ENCODE measurements around the gene MLF1. TPM values are rescaled to one million over a fixed set of nuclear protein-coding genes. Genes with fewer than 3 reads are reported as not detected.

MLF1 gene
- total RNA-seq, 1 experiment from 2014 or later, result 53.0 TPM

GRCh38 chr3:158562674-158563073, 8.3 kb upstream of the MLF1 start:
- no peaks in the 10 kb centered on the region for H3K36me3 Mint-ChIP-seq (ENCODE audit: insufficient read depth, unreplicated experiment)
- H3K4me1 Mint-ChIP-seq (ENCODE audit: low read depth, unreplicated experiment), result no peaks in the 10 kb centered on the region
- TF ChIP-seq CTCF (IDR thresholded peaks at IDR 0.05; ENCODE audit: unreplicated experiment), result no peak
- BruUV-seq (replicated peaks), result no TSS peak
- DNase-seq, result no peak
- H3K27me3 Mint-ChIP-seq (ENCODE audit: unreplicated experiment), result no peaks in the 10 kb centered on the region
- intact Hi-C loops (cut with micrococcal nuclease; ENCODE audit: unreplicated experiment), result no loop called here
- H3K9me3 Mint-ChIP-seq (ENCODE audit: low read depth, unreplicated experiment), result peaks cover 4% of the 10 kb centered on the region
- H3K4me3 Mint-ChIP-seq (ENCODE audit: low read depth, unreplicated experiment), result no peak overlapping the region
- CTCF ChIA-PET, result interaction anchor here (0.5 to 1.0 kb wide), 3 partner anchors 67 to 1607 kb away, joined by 3 read pairs; no protein-coding TSS in a partner anchor
- H3K27ac Mint-ChIP-seq (ENCODE audit: unreplicated experiment), result no peak overlapping the region

DNA sequence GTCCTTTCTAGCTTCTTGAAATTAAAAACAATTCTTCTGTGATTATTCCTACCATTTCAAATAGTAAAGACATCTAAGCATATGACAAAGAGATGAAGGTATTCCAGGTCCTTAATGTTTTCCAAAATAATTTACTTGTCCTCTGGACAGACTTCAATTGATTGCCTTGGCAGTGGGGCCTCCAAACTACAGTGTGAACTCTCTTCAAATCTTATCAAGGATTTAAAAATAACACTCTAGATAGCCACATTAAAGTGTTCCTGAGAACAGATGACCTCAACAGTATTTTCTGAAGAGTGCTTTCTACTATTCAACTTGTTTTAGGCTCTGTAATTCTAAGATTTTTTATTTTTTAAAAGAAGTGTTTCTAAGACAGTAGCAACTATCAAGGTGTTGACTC, 7.9 kb upstream of the MLF1 start:
- CTCF ChIA-PET, result interaction anchor here (0.6 to 1.0 kb wide), 2 partner anchors 67 to 895 kb away, joined by 3 read pairs; no protein-coding TSS in a partner anchor
- no peak for TF ChIP-seq CTCF (IDR thresholded peaks at IDR 0.05; ENCODE audit: unreplicated experiment)
- Mint-ChIP-seq H3K27ac (ENCODE audit: unreplicated experiment) (no peak overlapping the region), H3K9me3 (ENCODE audit: low read depth, unreplicated experiment) (peaks cover 4% of the 10 kb centered on the region), H3K4me3 (ENCODE audit: low read depth, unreplicated experiment) (no peak overlapping the region), H3K27me3 (ENCODE audit: unreplicated experiment) (no peaks in the 10 kb centered on the region), H3K36me3 (ENCODE audit: insufficient read depth, unreplicated experiment) (no peaks in the 10 kb centered on the region), H3K4me1 (ENCODE audit: low read depth, unreplicated experiment) (no peaks in the 10 kb centered on the region)
- intact Hi-C loops (cut with micrococcal nuclease; ENCODE audit: unreplicated experiment), result no loop called here
- no TSS peak for BruUV-seq (replicated peaks)
- no peak for DNase-seq

GRCh38 chr3:158565076-158565475, 5.9 kb upstream of the MLF1 start:
- no peaks in the 10 kb centered on the region for H3K27me3 Mint-ChIP-seq (ENCODE audit: unreplicated experiment)
- H3K36me3 Mint-ChIP-seq (ENCODE audit: insufficient read depth, unreplicated experiment), result no peaks in the 10 kb centered on the region
- intact Hi-C loops (cut with micrococcal nuclease; ENCODE audit: unreplicated experiment), result no loop called here
- DNase-seq, result no peak
- no peak overlapping the region for H3K4me3 Mint-ChIP-seq (ENCODE audit: low read depth, unreplicated experiment)
- no peak for TF ChIP-seq CTCF (IDR thresholded peaks at IDR 0.05; ENCODE audit: unreplicated experiment)
- no TSS peak for BruUV-seq (replicated peaks)
- peaks cover 4% of the 10 kb centered on the region for H3K9me3 Mint-ChIP-seq (ENCODE audit: low read depth, unreplicated experiment)
- no peak overlapping the region for H3K27ac Mint-ChIP-seq (ENCODE audit: unreplicated experiment)
- H3K4me1 Mint-ChIP-seq (ENCODE audit: low read depth, unreplicated experiment), result peaks cover 13% of the 10 kb centered on the region
- CTCF ChIA-PET, result no interaction called here

DNA sequence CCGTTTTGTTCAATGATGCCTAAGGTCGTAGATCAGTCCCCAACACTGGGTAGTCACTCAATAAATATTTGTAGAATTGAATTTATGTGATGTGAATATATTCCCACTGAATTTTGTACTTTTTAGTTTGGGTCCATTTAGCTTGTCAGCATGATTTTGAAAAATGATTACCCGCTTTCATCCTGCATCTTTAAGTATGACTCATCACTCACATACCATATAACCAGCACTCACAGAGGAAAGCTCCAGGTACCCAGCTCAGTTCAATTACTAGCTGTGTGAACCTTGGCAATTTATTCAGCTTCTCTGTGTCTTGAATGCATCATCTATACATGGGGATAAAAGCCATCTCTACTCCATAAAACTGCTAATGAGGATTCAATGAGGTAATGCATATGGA, 2.2 kb upstream of the MLF1 start:
- Mint-ChIP-seq H3K27ac (ENCODE audit: unreplicated experiment) (peak overlapping the region; percentile 93), H3K4me1 (ENCODE audit: low read depth, unreplicated experiment) (peaks cover 13% of the 10 kb centered on the region), H3K36me3 (ENCODE audit: insufficient read depth, unreplicated experiment) (peaks cover 26% of the 10 kb centered on the region), H3K27me3 (ENCODE audit: unreplicated experiment) (no peaks in the 10 kb centered on the region), H3K9me3 (ENCODE audit: low read depth, unreplicated experiment) (peaks cover 4% of the 10 kb centered on the region), H3K4me3 (ENCODE audit: low read depth, unreplicated experiment) (no peak overlapping the region)
- DNase-seq, result no peak
- no TSS peak for BruUV-seq (replicated peaks)
- no peak for TF ChIP-seq CTCF (IDR thresholded peaks at IDR 0.05; ENCODE audit: unreplicated experiment)
- CTCF ChIA-PET, result interaction anchor here (0.7 to 2.7 kb wide), 3 partner anchors 19 to 76 kb away, joined by 3 to 8 read pairs (median 3); partner anchors contain the start of gene GFM1
- intact Hi-C loops (cut with micrococcal nuclease; ENCODE audit: unreplicated experiment), result no loop called here
